GM12873 (cell line): ENCODE measurements around the gene INTS14.

Experiments
- CTCF ChIP-seq: IDR thresholded peaks from 2 replicates; pipeline ENCODE4 v1.5.1; 2012; ENCODE audit warnings: low read depth, mild to moderate bottlenecking, moderate library complexity, low read length, control low read depth; ENCODE audit not compliant: insufficient read depth; ENCODE audit errors: missing control alignments

INTS14 gene

GRCh38 chr15:65619626-65620290 lies 8.8 kb upstream of the INTS14 start:
- TF ChIP-seq CTCF, result no peak

- TF ChIP-seq CTCF, result no peak
These were observed 7.7 kb upstream of the INTS14 start for GRCh38 chr15:65618560-65619109.

- no peak for TF ChIP-seq CTCF
These were observed 2.2 kb upstream of the INTS14 start for GRCh38 chr15:65612949-65613744.

DNA sequence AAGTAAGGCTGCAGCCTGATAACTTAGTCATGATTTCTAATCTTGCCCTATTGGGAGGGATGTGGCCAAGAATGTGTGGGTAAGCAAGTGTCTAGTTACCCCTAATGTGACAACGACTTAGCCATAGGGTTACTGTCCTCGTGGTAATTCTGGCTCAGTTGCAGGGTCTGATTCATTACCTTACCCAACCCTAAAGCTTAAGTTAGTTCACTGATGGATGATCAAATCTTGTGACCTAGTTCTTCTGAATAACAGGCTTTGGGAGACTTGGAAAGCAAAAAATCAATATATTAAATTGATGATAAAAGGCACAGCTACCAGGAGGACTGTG lies 1.6 kb upstream of the INTS14 start:
- TF ChIP-seq CTCF, result no peak

DNA sequence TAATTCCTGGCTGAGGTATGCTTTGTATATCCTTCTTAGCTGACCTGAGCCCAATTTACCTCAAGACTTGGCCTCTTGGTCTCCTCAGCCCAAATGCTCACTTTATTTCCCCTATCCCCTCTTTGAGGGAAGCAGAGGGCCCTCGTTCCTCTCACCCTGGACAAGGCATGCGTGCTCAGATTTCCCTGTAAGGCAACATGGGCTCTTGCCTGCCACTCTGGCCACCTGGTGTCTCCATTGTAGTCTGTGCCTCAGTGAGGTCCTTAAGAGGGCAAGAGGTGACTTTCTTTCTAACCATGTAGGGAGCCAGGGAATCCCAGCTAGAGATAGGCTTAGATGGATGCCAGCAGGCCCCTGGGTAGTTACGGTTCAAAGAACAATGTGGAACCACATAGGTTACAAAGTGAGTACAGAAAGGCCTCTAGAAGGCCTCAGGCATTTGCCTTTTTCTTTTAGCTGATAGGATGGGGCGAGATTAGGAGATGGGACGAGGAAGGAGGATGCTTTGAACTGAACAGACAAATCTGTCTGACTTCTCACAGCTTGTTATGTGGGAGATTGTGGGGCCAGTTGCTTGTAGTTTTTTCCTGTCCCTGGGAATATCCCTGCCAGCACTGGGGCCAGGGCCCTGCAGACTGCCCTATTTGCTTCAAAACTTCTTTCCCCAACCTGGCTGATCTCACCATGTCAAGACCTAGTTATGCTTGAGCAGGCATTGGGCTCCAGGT lies 1.1 kb upstream of the INTS14 start:
- no peak for TF ChIP-seq CTCF

GRCh38 chr15:65603559-65603958 lies 7.4 kb downstream of the INTS14 start:
- no peak for TF ChIP-seq CTCF

DNA sequence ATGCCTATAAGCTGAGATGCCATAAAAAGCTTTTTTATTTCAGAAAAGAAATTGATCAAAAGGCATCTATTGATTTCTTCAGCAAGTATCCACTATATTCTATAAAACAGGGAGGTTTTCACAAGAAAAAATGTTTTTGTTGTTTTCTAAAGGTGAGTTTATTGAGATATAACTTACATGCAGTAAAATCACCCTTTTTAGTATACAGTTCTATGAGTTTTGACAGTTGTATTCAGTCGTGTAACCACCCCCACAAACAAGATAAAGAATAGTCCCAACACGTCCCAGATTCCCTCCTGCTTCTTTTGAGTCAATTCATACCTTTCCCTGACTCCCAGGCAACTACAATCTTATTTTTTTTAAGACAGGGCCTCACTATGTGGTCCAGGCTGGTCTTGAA lies 7.8 kb downstream of the INTS14 start:
- TF ChIP-seq CTCF, result no peak
